Adipocyte (in vitro differentiated cells): ENCODE data around the gene BRAF.
A peak's percentile ranks its signal among the peaks of the same experiment; 100 is the strongest.
"Not testable (repeated sequence)": the region's sequence is repeated elsewhere in the genome, so short reads cannot be mapped to it uniquely, and the experiment has no call there.

Experiments
- DNase-seq: peaks from one replicate; pipeline ENCODE4 v3.0.0-alpha.2; 2015; ENCODE audit warnings: low read depth
- H3K27me3 ChIP-seq: replicated peaks from 2 replicates; pipeline ENCODE4 v1.7.0; 2013; ENCODE audit warnings: mild to moderate bottlenecking, low read length, moderate library complexity; ENCODE audit not compliant: control insufficient read depth, insufficient read depth
- H3K36me3 ChIP-seq: 2 replicates; pipeline ENCODE4 v1.7.0; 2013; ENCODE audit warnings: low read length, mild to moderate bottlenecking, moderate library complexity; ENCODE audit not compliant: control insufficient read depth, insufficient read depth, severe bottlenecking
- H3K4me1 ChIP-seq: 2 replicates; pipeline ENCODE4 v1.7.0; 2013; ENCODE audit warnings: mild to moderate bottlenecking, low read length, moderate library complexity; ENCODE audit not compliant: control insufficient read depth, insufficient read depth
- H3K4me3 ChIP-seq: 2 replicates; pipeline ENCODE4 v1.7.0; 2013; ENCODE audit warnings: mild to moderate bottlenecking, low read length, moderate library complexity
- H3K9ac ChIP-seq: 2 replicates; pipeline ENCODE4 v1.7.0; 2013; ENCODE audit warnings: mild to moderate bottlenecking, low read length, moderate library complexity
- H3K9me3 ChIP-seq: 2 replicates; pipeline ENCODE4 v1.7.0; 2013; ENCODE audit warnings: mild to moderate bottlenecking, low read length, moderate library complexity; ENCODE audit not compliant: control insufficient read depth

Gene BRAF

GRCh38 chr7:140698477-140698876 lies 226.3 kb downstream of the BRAF start:
- no peak for DNase-seq
- no peak overlapping the region for H3K9ac ChIP-seq
- peaks cover 7% of the 10 kb centered on the region for H3K36me3 ChIP-seq
- H3K4me3 ChIP-seq, result peak overlapping the region; percentile 93
- no peaks in the 10 kb centered on the region for H3K27me3 ChIP-seq
- no peaks in the 10 kb centered on the region for H3K9me3 ChIP-seq
- peaks cover 18% of the 10 kb centered on the region for H3K4me1 ChIP-seq

- Histone ChIP-seq H3K27me3 (no peaks in the 10 kb centered on the region), H3K9me3 (no peaks in the 10 kb centered on the region), H3K36me3 (peaks cover under 1% of the 10 kb centered on the region), H3K9ac (peak overlapping the region; percentile 92), H3K4me1 (peaks cover 18% of the 10 kb centered on the region), H3K4me3 (peak overlapping the region; percentile 93)
- DNase-seq, result peak; percentile 80
Measured at GRCh38 chr7:140697447-140698143, 227.1 kb downstream of the BRAF start.

- H3K27me3 ChIP-seq, result no peaks in the 10 kb centered on the region
- H3K36me3 ChIP-seq, result peaks cover 8% of the 10 kb centered on the region
- H3K9me3 ChIP-seq, result no peaks in the 10 kb centered on the region
- peak; percentile 90 for DNase-seq
- H3K9ac ChIP-seq, result peak within 1 kb of the TSS; percentile 92
- peak within 1 kb of the TSS; percentile 93 for H3K4me3 ChIP-seq
- H3K4me1 ChIP-seq, result peaks cover 18% of the 10 kb centered on the region
Measured at GRCh38 chr7:140696680-140697446, 227.9 kb downstream of the BRAF start, which contains the start of gene NDUFB2. Gene NDUFB2, plus strand, starts transcription at chr7:140696708. Its CDS starts 37 bp downstream, at chr7:140696745.

GRCh38 chr7:140696024-140696679 lies 228.6 kb downstream of the BRAF start:
- Histone ChIP-seq H3K4me3 (peak overlapping the region; percentile 93), H3K36me3 (peaks cover 15% of the 10 kb centered on the region), H3K4me1 (peaks cover 18% of the 10 kb centered on the region), H3K27me3 (no peaks in the 10 kb centered on the region), H3K9me3 (no peaks in the 10 kb centered on the region), H3K9ac (peak overlapping the region; percentile 92)
- peak; percentile 98 for DNase-seq

GRCh38 chr7:140695381-140695780 lies 229.3 kb downstream of the BRAF start:
- H3K27me3 ChIP-seq, result no peaks in the 10 kb centered on the region
- DNase-seq, result no peak

GRCh38 chr7:140694592-140694991 lies 230.1 kb downstream of the BRAF start:
- Histone ChIP-seq H3K9me3 (no peaks in the 10 kb centered on the region), H3K36me3 (peaks cover 21% of the 10 kb centered on the region), H3K4me3 (no peak overlapping the region), H3K4me1 (peaks cover 18% of the 10 kb centered on the region), H3K9ac (no peak overlapping the region), H3K27me3 (no peaks in the 10 kb centered on the region)
- DNase-seq, result no peak

More at GRCh38 chr7:140695381-140695780, 229.3 kb downstream of the BRAF start:
- H3K4me1 ChIP-seq, result peaks cover 18% of the 10 kb centered on the region
- peaks cover 16% of the 10 kb centered on the region for H3K36me3 ChIP-seq
- peak overlapping the region; percentile 92 for H3K9ac ChIP-seq
- no peaks in the 10 kb centered on the region for H3K9me3 ChIP-seq
- no peak overlapping the region for H3K4me3 ChIP-seq

- not testable (repeated sequence) for H3K27me3 ChIP-seq, DNase-seq, H3K9ac ChIP-seq, H3K9me3 ChIP-seq, H3K4me3 ChIP-seq
- Histone ChIP-seq H3K4me1 (peaks cover 18% of the 10 kb centered on the region), H3K36me3 (peaks cover 26% of the 10 kb centered on the region)
Measured at GRCh38 chr7:140693849-140694248, 230.9 kb downstream of the BRAF start.

- H3K9ac ChIP-seq, result no peak overlapping the region
- peaks cover 8% of the 10 kb centered on the region for H3K4me1 ChIP-seq
- DNase-seq, result no peak
- no peak overlapping the region for H3K4me3 ChIP-seq
- H3K9me3 ChIP-seq, result no peaks in the 10 kb centered on the region
- no peaks in the 10 kb centered on the region for H3K27me3 ChIP-seq
- peaks cover 36% of the 10 kb centered on the region for H3K36me3 ChIP-seq
Measured at GRCh38 chr7:140691376-140692045, 233.2 kb downstream of the BRAF start.

GRCh38 chr7:140689199-140690152 lies 235.3 kb downstream of the BRAF start:
- Histone ChIP-seq H3K9ac (no peak overlapping the region), H3K27me3 (no peaks in the 10 kb centered on the region), H3K36me3 (peaks cover 37% of the 10 kb centered on the region), H3K4me1 (no peaks in the 10 kb centered on the region), H3K9me3 (no peaks in the 10 kb centered on the region), H3K4me3 (no peak overlapping the region)
- DNase-seq, result no peak

GRCh38 chr7:140688341-140688740 lies 236.4 kb downstream of the BRAF start:
- Histone ChIP-seq H3K9me3 (no peaks in the 10 kb centered on the region), H3K4me3 (no peak overlapping the region), H3K36me3 (peaks cover 47% of the 10 kb centered on the region), H3K4me1 (no peaks in the 10 kb centered on the region), H3K9ac (no peak overlapping the region), H3K27me3 (no peaks in the 10 kb centered on the region)
- DNase-seq, result no peak
